ENCODE results near the gene SERPINE1. TPM values are rescaled to one million over a fixed set of nuclear protein-coding genes. Genes with fewer than 3 reads are reported as not detected.

Gene SERPINE1
- total RNA-seq, 4 donors from 2014 or later, result 6.0 to 25.5 (median 11.4) TPM

DNA sequence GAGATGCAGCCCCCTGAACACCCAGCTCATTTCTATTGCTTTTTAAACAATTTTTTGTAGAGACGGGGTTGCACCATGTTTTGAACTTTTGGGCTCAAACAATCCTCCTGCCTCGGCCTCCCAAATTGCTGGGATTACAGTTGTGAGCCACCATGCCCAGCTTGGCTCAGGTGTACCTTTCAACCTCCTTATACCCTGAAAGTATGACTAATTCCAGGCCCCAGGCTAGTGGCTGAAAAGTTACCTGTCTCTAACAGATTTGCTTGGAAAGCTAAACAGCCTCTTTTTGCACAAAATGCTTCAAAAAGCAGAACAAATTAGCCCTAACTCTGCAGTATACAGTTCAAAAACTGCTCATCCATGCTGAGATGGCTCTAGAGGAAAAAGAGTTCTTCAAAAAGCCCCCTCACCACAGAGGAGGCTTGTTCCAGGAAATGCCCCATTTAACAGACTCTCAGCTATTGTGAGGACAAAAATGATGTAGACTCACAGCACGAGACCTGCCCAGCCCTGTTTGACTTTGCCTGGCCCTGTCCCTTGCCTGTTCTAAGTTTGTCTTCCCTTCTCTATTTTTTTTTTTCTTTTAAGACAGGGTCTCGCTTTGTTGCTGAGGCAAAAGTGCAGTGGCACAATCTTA lies 14.0 kb downstream of the SERPINE1 start:
- no peak for TF ChIP-seq CTCF (IDR thresholded peaks at IDR 0.05; ENCODE audit: low read depth)

DNA sequence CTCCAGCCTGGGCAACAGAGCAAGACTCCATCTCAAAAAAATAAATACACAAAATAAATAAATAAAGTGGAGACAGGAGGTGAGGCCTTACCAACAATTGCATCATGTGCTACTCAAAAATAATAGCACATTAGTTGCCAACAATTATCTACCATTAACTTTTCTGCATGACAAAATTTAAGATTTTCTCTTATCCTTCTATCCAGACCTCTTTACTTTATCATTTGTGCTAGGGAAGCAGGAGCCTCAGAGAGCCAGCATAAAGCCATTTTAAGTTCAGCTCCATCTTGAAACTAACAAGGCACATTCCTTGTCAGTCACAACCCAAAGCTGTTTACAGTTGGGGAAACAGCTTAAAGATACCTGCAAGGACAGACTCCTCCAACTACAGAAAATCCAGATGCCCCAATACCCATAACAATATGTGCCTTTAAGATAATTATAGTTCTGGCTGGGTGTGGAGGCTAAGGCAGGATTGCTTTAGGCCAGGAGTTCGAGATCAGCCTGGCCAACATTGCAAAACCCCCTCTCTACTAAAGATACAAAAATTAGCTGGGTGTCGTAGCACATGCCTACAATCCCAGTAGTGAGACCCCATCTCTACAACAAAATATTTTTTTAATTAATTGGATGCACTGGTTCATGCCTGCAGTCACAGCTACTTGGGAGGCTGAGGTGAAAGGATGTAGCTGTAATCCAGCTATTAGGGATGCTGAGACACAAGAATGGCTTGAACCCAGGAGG lies 25.2 kb downstream of the SERPINE1 start:
- no peak for TF ChIP-seq CTCF (IDR thresholded peaks at IDR 0.05; ENCODE audit: low read depth)

- TF ChIP-seq CTCF (IDR thresholded peaks at IDR 0.05; ENCODE audit: low read depth), result no peak
Observed at GRCh38 chr7:101153969-101154692, 27.2 kb downstream of the SERPINE1 start, which contains the start of gene AP1S1. Gene AP1S1 (plus strand): TSS chr7:101154476. CDS start chr7:101154515, 39 bp downstream.

DNA sequence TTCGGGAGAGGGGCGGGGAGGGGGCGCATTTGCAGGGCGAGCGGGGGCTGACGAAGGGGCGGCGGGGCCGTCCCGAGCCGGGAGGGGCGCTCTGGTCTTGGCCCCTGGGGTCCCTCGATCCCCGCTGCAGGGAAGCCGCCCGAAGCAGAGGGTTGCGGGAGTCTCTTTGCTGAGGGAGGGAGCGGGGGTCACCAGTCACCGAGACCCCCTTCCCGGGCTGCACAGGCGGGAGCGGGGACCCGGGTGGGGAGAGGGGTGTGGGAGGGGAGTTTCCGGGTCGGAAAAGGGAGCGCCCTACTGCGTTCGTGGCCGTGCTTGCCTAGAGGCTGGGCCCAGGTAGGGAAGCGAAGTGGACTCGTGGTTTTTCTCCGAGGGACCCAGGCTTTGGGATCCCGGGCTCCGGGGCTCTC lies 27.8 kb downstream of the SERPINE1 start:
- TF ChIP-seq CTCF (IDR thresholded peaks at IDR 0.05; ENCODE audit: low read depth), result no peak

GRCh38 chr7:101155303-101155702 lies 28.4 kb downstream of the SERPINE1 start:
- no peak for TF ChIP-seq CTCF (IDR thresholded peaks at IDR 0.05; ENCODE audit: low read depth)

GRCh38 chr7:101156277-101156676 lies 29.4 kb downstream of the SERPINE1 start:
- TF ChIP-seq CTCF (IDR thresholded peaks at IDR 0.05; ENCODE audit: low read depth), result no peak
